Neural crest cell (in vitro differentiated cells): ENCODE results near the gene GDF2. TPM values are rescaled to one million over a fixed set of nuclear protein-coding genes. Genes with fewer than 3 reads are reported as not detected.

Source experiments
- DNase-seq: peaks from one replicate; pipeline ENCODE4 v3.0.0; 2021; ENCODE audit warnings: low read depth, mixed read lengths, low spot score
- H3K27ac Mint-ChIP-seq: one replicate; pipeline ENCODE4 v1.8.0; 2021; ENCODE audit warnings: mild to moderate bottlenecking, mixed read lengths; ENCODE audit not compliant: unreplicated experiment
- H3K27me3 Mint-ChIP-seq: 2 replicates; pipeline ENCODE4 v1.8.0; 2021; ENCODE audit warnings: low read depth, mild to moderate bottlenecking, mixed read lengths
- H3K36me3 Mint-ChIP-seq: 2 replicates; pipeline ENCODE4 v1.8.0; 2021; ENCODE audit warnings: low read depth, mild to moderate bottlenecking, mixed read lengths
- H3K4me1 Mint-ChIP-seq: 2 replicates; pipeline ENCODE4 v1.8.0; 2021; ENCODE audit warnings: mixed read lengths
- H3K4me3 Mint-ChIP-seq: one replicate; pipeline ENCODE4 v1.8.0; 2021; ENCODE audit warnings: mild to moderate bottlenecking, mixed read lengths
- H3K9me3 Mint-ChIP-seq: 2 replicates; pipeline ENCODE4 v1.8.0; 2021; ENCODE audit warnings: mixed read lengths
- total RNA-seq: library from RNA; stranded (reverse); gene quantifications from 2 replicates; pipeline ENCODE4 v1.2.1, GENCODE V29; 2021
- TF ChIP-seq, protein P1 (sequence below): fragments of 200-600 bp; sonication (generic); conservative IDR thresholded peaks from 2 replicates; pipeline ENCODE4 v1.5.0; 2021; ENCODE audit warnings: antibody characterized with exemption, mild to moderate bottlenecking

Gene GDF2
- total RNA-seq, 1 donor from 2014 or later: not detected

- DNase-seq: no peak
- Mint-ChIP-seq H3K4me3 (no peak overlapping the region), H3K36me3 (no peaks in the 10 kb centered on the region), H3K27ac (no peak overlapping the region), H3K4me1 (peaks cover 5% of the 10 kb centered on the region), H3K9me3 (no peaks in the 10 kb centered on the region), H3K27me3 (peaks cover 9% of the 10 kb centered on the region)
- TF ChIP-seq, protein P1, sequence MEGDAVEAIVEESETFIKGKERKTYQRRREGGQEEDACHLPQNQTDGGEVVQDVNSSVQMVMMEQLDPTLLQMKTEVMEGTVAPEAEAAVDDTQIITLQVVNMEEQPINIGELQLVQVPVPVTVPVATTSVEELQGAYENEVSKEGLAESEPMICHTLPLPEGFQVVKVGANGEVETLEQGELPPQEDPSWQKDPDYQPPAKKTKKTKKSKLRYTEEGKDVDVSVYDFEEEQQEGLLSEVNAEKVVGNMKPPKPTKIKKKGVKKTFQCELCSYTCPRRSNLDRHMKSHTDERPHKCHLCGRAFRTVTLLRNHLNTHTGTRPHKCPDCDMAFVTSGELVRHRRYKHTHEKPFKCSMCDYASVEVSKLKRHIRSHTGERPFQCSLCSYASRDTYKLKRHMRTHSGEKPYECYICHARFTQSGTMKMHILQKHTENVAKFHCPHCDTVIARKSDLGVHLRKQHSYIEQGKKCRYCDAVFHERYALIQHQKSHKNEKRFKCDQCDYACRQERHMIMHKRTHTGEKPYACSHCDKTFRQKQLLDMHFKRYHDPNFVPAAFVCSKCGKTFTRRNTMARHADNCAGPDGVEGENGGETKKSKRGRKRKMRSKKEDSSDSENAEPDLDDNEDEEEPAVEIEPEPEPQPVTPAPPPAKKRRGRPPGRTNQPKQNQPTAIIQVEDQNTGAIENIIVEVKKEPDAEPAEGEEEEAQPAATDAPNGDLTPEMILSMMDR: no peak
These were observed 10.7 kb downstream of the GDF2 start for GRCh38 chr10:47332946-47333345.

DNA sequence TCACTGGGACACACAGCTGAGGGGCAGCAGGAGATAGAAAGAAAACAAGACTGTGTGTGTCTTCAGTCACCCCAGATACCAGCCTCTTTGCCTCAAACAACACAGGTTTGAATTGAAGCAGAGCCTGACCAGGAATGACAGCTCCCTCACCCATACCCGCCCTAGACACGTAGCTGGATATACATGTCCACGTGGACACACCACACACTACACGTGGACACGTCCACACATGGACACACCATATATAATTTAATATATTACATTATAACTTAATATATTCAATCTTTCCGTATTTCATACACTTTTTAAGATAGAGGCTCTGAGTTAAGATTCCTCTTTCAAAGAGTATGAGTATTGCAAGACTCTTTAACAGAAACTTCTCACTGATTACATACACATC is 11.3 kb downstream of the GDF2 start:
- peaks cover 9% of the 10 kb centered on the region for H3K27me3 Mint-ChIP-seq
- no peak for DNase-seq
- H3K36me3 Mint-ChIP-seq: no peaks in the 10 kb centered on the region
- H3K9me3 Mint-ChIP-seq: no peaks in the 10 kb centered on the region
- peaks cover 5% of the 10 kb centered on the region for H3K4me1 Mint-ChIP-seq
- H3K27ac Mint-ChIP-seq: no peak overlapping the region
- H3K4me3 Mint-ChIP-seq: no peak overlapping the region
- TF ChIP-seq, protein P1: no peak

- Mint-ChIP-seq H3K36me3 (no peaks in the 10 kb centered on the region), H3K9me3 (no peaks in the 10 kb centered on the region), H3K4me3 (no peak overlapping the region), H3K4me1 (peaks cover 5% of the 10 kb centered on the region), H3K27me3 (peaks cover 9% of the 10 kb centered on the region), H3K27ac (peak overlapping the region; percentile 6)
- TF ChIP-seq, protein P1: no peak
- DNase-seq: no peak
These were observed 12.4 kb downstream of the GDF2 start for GRCh38 chr10:47334466-47335295.

DNA sequence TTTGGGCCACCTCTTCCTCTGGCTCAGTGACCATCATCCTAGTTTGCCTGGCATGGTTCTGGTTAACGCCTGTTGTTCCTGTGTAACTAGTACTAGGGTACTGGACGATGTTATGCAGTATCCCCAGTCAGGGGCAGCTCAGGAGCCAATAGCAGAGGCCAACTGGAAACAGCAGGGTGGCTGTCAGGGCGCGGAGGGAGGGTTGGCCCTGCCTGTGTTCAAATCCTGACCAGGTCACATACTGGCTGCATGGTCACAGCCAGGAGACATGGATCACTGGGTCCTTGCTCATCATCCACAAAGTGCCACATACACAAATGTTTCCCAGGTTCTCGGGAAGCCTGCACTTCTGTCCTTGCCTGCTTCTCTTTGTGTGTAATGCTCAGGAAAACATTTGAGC is 13.7 kb downstream of the GDF2 start:
- DNase-seq: no peak
- Mint-ChIP-seq H3K9me3 (no peaks in the 10 kb centered on the region), H3K4me3 (no peak overlapping the region), H3K27ac (no peak overlapping the region), H3K4me1 (peaks cover 5% of the 10 kb centered on the region), H3K36me3 (no peaks in the 10 kb centered on the region), H3K27me3 (peaks cover 9% of the 10 kb centered on the region)
- TF ChIP-seq, protein P1: no peak

GRCh38 chr10:47336387-47337134 is 14.3 kb downstream of the GDF2 start:
- DNase-seq: no peak
- no peaks in the 10 kb centered on the region for H3K9me3 Mint-ChIP-seq
- no peak overlapping the region for H3K27ac Mint-ChIP-seq
- TF ChIP-seq, protein P1: no peak
- H3K4me1 Mint-ChIP-seq: peaks cover 5% of the 10 kb centered on the region
- H3K27me3 Mint-ChIP-seq: peaks cover 9% of the 10 kb centered on the region
- H3K36me3 Mint-ChIP-seq: no peaks in the 10 kb centered on the region
- H3K4me3 Mint-ChIP-seq: no peak overlapping the region
